SK-N-SH (cell line): Measurements from ENCODE around the gene NYAP1.
A peak's percentile ranks its signal among the peaks of the same experiment; 100 is the strongest.

Experiments
- EP300 ChIP-seq, 2 experiments: IDR thresholded peaks; 2 replicates each; pipeline versions ENCODE4 v1.4.0 to v1.6.1; 2012; ENCODE audit warnings: borderline replicate concordance in 1 of 2, low read depth in 1 of 2, low read length in 1 of 2
- GABPA ChIP-seq: IDR thresholded peaks from 2 replicates; pipeline ENCODE4 v1.4.0; 2012; ENCODE audit warnings: low read depth, mild to moderate bottlenecking
- NRF1 ChIP-seq: IDR thresholded peaks from 2 replicates; pipeline ENCODE4 v1.6.1; 2012; ENCODE audit warnings: low read depth, mild to moderate bottlenecking, low read length
- POLR2AphosphoS5 ChIP-seq: IDR thresholded peaks from 2 replicates; pipeline ENCODE4 v1.6.1; 2012; ENCODE audit warnings: low read depth, low read length
- RCOR1 ChIP-seq: fragments of 150-350 bp; IDR thresholded peaks from 2 replicates; pipeline ENCODE4 v1.6.1; 2017; ENCODE audit warnings: antibody characterized with exemption, low read length
- RFX5 ChIP-seq: IDR thresholded peaks from 2 replicates; pipeline ENCODE4 v1.6.1; 2012; ENCODE audit warnings: mild to moderate bottlenecking, improper control_type of control experiment, low read length
- SMC3 ChIP-seq: IDR thresholded peaks from 2 replicates; pipeline ENCODE4 v1.6.1; 2012; ENCODE audit warnings: low read depth, low read length, improper control_type of control experiment
- TCF12 ChIP-seq: IDR thresholded peaks from 2 replicates; pipeline ENCODE4 v1.4.0; 2012
- YY1 ChIP-seq: IDR thresholded peaks from 2 replicates; pipeline ENCODE4 v1.4.0; 2012; ENCODE audit warnings: low read depth, mild to moderate bottlenecking
- TF ChIP-seq, protein P1 (sequence below): fragments of 200-600 bp; sonication (generic); IDR thresholded peaks from 2 replicates; pipeline ENCODE4 v1.6.1; 2017; ENCODE audit warnings: antibody characterized with exemption, mild to moderate bottlenecking, moderate library complexity
- TF ChIP-seq, protein P2 (sequence below): fragments of 150-350 bp; IDR thresholded peaks from 2 replicates; pipeline ENCODE4 v1.6.1; 2017; ENCODE audit warnings: antibody characterized with exemption, low read length, low read depth, borderline replicate concordance
- TF ChIP-seq, protein P3 (sequence below): IDR thresholded peaks from 2 replicates; pipeline ENCODE4 v1.6.1; 2012; ENCODE audit warnings: mild to moderate bottlenecking, low read depth, low read length, moderate library complexity
- TF ChIP-seq, protein P4 (sequence below): IDR thresholded peaks from 2 replicates; pipeline ENCODE4 v1.4.0; 2012; ENCODE audit warnings: low read depth

DNA sequence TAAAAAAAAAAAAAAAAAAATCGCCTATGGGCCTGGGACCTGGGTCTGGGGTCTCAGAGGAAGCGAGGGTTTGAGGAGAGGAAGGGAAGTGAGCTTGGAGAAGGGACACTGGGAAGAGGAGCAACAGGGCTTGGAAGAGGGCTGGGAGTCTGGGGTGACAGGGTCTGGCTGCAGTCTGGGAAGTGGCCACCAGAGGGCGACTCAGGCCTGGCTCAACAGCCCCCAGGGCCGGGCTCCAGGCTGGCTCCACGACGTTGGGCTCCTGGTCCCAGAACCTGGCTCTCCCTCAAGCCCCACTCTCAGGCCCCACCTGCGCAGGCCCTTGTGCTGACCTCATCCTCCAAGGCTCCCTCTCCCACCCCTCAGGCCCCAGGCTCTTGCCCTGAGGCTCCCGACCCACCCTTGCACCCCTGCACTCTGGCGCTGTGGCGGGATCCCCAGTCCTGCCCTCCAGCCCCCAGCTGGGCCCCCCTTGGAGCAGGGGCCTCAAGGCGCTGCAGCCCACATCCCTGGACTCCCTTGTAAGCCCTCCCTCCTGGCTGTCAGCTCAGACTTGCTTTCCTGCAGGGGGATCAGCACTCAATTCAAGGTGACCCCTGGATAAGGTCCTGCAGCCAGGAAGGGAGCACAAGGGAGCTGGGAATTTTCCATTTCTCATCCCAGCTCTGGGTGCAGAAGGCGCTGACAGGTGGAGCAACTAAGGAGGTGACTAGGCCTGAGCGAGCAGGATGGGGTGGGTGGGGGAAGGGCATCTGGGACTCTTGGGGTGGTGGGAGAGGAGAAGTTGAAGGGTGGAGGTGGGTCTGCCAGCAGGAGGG, 14.3 kb upstream of the NYAP1 start:
- TF ChIP-seq TCF12 = no peak
- TF ChIP-seq GABPA = no peak
- TF ChIP-seq, protein P1, sequence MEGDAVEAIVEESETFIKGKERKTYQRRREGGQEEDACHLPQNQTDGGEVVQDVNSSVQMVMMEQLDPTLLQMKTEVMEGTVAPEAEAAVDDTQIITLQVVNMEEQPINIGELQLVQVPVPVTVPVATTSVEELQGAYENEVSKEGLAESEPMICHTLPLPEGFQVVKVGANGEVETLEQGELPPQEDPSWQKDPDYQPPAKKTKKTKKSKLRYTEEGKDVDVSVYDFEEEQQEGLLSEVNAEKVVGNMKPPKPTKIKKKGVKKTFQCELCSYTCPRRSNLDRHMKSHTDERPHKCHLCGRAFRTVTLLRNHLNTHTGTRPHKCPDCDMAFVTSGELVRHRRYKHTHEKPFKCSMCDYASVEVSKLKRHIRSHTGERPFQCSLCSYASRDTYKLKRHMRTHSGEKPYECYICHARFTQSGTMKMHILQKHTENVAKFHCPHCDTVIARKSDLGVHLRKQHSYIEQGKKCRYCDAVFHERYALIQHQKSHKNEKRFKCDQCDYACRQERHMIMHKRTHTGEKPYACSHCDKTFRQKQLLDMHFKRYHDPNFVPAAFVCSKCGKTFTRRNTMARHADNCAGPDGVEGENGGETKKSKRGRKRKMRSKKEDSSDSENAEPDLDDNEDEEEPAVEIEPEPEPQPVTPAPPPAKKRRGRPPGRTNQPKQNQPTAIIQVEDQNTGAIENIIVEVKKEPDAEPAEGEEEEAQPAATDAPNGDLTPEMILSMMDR = peak; percentile 98
- no peak for TF ChIP-seq EP300 (IDR thresholded peaks at IDR 0.05; ENCODE audit: borderline replicate concordance in 1 of 2, low read depth in 1 of 2, low read length in 1 of 2)
- TF ChIP-seq, protein P2, sequence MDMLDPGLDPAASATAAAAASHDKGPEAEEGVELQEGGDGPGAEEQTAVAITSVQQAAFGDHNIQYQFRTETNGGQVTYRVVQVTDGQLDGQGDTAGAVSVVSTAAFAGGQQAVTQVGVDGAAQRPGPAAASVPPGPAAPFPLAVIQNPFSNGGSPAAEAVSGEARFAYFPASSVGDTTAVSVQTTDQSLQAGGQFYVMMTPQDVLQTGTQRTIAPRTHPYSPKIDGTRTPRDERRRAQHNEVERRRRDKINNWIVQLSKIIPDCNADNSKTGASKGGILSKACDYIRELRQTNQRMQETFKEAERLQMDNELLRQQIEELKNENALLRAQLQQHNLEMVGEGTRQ = no peak
- TF ChIP-seq, protein P3, sequence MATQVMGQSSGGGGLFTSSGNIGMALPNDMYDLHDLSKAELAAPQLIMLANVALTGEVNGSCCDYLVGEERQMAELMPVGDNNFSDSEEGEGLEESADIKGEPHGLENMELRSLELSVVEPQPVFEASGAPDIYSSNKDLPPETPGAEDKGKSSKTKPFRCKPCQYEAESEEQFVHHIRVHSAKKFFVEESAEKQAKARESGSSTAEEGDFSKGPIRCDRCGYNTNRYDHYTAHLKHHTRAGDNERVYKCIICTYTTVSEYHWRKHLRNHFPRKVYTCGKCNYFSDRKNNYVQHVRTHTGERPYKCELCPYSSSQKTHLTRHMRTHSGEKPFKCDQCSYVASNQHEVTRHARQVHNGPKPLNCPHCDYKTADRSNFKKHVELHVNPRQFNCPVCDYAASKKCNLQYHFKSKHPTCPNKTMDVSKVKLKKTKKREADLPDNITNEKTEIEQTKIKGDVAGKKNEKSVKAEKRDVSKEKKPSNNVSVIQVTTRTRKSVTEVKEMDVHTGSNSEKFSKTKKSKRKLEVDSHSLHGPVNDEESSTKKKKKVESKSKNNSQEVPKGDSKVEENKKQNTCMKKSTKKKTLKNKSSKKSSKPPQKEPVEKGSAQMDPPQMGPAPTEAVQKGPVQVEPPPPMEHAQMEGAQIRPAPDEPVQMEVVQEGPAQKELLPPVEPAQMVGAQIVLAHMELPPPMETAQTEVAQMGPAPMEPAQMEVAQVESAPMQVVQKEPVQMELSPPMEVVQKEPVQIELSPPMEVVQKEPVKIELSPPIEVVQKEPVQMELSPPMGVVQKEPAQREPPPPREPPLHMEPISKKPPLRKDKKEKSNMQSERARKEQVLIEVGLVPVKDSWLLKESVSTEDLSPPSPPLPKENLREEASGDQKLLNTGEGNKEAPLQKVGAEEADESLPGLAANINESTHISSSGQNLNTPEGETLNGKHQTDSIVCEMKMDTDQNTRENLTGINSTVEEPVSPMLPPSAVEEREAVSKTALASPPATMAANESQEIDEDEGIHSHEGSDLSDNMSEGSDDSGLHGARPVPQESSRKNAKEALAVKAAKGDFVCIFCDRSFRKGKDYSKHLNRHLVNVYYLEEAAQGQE = no peak
- TF ChIP-seq, protein P4, sequence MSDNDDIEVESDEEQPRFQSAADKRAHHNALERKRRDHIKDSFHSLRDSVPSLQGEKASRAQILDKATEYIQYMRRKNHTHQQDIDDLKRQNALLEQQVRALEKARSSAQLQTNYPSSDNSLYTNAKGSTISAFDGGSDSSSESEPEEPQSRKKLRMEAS = no peak
- no peak for TF ChIP-seq POLR2AphosphoS5
- peak; percentile 96 for TF ChIP-seq SMC3
- no peak for TF ChIP-seq RFX5
- TF ChIP-seq NRF1 = peak; percentile 33; the same call in 1 of the 2 replicates
- TF ChIP-seq YY1 = no peak
- TF ChIP-seq RCOR1 = peak; percentile 67
